Gastrocnemius medialis (tissue), 4 donors: ENCODE data around the gene UBA1.

Experiments
- POLR2A ChIP-seq, 2 donors: fragments of 450-650 bp; IDR thresholded peaks; one replicate each; pipeline ENCODE4 v1.6.1; 2017; ENCODE audit warnings: antibody characterized with exemption in 2 of 2, mild to moderate bottlenecking in 2 of 2, moderate library complexity in 2 of 2
- TF ChIP-seq, protein P1 (sequence below), 5 experiments: fragments of 450-650 bp in 3 of 5; fragments of 200-600 bp in 2 of 5; sonication (generic) in 2 of 5; IDR thresholded peaks in 4 of 5; conservative IDR thresholded peaks in 1 of 5; 1 replicate in 4 of 5; 2 replicates in 1 of 5; pipeline ENCODE4 v1.5.1; 2016 to 2019; ENCODE audit warnings: antibody characterized with exemption in 5 of 5, mild to moderate bottlenecking in 3 of 5, moderate library complexity in 3 of 5

DNA sequence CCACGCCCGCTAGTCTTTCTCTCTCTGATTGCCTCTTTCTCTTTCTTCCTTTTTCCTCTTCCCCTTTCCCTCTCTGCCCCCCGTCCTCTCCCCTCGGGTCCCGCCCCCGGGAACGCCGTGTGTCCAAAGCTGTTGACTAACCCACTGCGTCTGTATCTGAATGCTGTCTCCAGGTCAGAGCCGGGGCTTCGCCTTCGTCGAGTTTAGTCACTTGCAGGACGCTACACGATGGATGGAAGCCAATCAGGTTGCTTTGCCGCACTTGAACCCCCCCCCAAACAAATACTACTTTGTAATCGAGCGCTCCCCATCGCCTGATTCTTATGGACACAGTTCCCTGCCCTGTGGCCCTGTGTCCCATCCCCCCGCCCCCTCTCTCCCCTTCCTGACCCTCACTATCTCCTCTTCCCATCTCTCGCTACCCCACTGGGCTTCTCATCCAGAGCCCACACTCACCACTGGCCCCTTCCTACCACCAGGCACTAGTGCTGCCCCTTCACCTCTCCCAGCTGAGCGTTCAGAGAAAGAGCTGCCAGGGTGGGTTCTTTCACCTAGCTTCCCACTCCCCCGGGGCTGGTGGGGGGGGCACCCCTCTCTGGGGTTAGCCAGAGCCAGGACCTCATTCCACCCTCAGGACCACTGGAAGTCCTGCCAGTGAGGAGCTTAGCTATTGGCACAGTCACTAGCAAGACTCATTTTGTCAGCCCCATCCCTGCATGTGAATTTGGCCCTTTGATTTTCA lies 18.6 kb upstream of the UBA1 start:
- TF ChIP-seq, protein P1, sequence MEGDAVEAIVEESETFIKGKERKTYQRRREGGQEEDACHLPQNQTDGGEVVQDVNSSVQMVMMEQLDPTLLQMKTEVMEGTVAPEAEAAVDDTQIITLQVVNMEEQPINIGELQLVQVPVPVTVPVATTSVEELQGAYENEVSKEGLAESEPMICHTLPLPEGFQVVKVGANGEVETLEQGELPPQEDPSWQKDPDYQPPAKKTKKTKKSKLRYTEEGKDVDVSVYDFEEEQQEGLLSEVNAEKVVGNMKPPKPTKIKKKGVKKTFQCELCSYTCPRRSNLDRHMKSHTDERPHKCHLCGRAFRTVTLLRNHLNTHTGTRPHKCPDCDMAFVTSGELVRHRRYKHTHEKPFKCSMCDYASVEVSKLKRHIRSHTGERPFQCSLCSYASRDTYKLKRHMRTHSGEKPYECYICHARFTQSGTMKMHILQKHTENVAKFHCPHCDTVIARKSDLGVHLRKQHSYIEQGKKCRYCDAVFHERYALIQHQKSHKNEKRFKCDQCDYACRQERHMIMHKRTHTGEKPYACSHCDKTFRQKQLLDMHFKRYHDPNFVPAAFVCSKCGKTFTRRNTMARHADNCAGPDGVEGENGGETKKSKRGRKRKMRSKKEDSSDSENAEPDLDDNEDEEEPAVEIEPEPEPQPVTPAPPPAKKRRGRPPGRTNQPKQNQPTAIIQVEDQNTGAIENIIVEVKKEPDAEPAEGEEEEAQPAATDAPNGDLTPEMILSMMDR (IDR thresholded peaks at IDR 0.05 in 4 of 5, conservative IDR thresholded peaks at IDR 0.05 in 1 of 5), result no peak
- TF ChIP-seq POLR2A (IDR thresholded peaks at IDR 0.05), result no peak
